IMR-90 (cell line): Measurements from ENCODE around the gene LCAT.

Experiments
- CEBPB ChIP-seq: IDR thresholded peaks from 2 replicates; pipeline ENCODE4 v1.6.1; 2012; ENCODE audit warnings: low read depth, low read length, improper control_type of control experiment
- CTCF ChIP-seq: conservative IDR thresholded peaks from 2 replicates; pipeline ENCODE4 v1.5.1; 2012; ENCODE audit warnings: mild to moderate bottlenecking, low read depth, low read length, improper control_type of control experiment
- ELK1 ChIP-seq: fragments of 150-350 bp; IDR thresholded peaks from 2 replicates; pipeline ENCODE4 v1.6.1; 2016; ENCODE audit warnings: low read depth, mild to moderate bottlenecking, low read length, moderate library complexity, borderline replicate concordance
- MAFK ChIP-seq: IDR thresholded peaks from 2 replicates; pipeline ENCODE4 v1.6.1; 2012; ENCODE audit warnings: low read depth, low read length, improper control_type of control experiment
- NFE2L2 ChIP-seq: fragments of 150-350 bp; IDR thresholded peaks from 2 replicates; pipeline ENCODE4 v1.6.1; 2016; ENCODE audit warnings: low read depth, mild to moderate bottlenecking, low read length
- POLR2A ChIP-seq: IDR thresholded peaks from 2 replicates; pipeline ENCODE4 v1.6.1; 2012; ENCODE audit warnings: mild to moderate bottlenecking, low read depth, low read length
- RCOR1 ChIP-seq: IDR thresholded peaks from 2 replicates; pipeline ENCODE4 v1.6.1; 2012; ENCODE audit warnings: mild to moderate bottlenecking, low read length, improper control_type of control experiment; ENCODE audit not compliant: insufficient replicate concordance
- RFX5 ChIP-seq: IDR thresholded peaks from 2 replicates; pipeline ENCODE4 v1.8.0; 2012; ENCODE audit warnings: low read depth, mild to moderate bottlenecking, low read length, moderate library complexity

- TF ChIP-seq CTCF = no peak
- no peak for TF ChIP-seq RCOR1
- TF ChIP-seq NFE2L2 = no peak
- no peak for TF ChIP-seq POLR2A
- TF ChIP-seq ELK1 = no peak
- no peak for TF ChIP-seq CEBPB
- no peak for TF ChIP-seq MAFK
- no peak for TF ChIP-seq RFX5
These were observed 3.4 kb downstream of the LCAT start for GRCh38 chr16:67940446-67941089.
